GM19238 (cell line): Measurements from ENCODE around the gene RALGAPA2.
"Not testable (repeated sequence)": the region's sequence is repeated elsewhere in the genome, so short reads cannot be mapped to it uniquely, and the experiment has no call there.

Experiments used
- DNase-seq: peaks from one replicate; pipeline ENCODE4 v3.0.0; 2011; ENCODE audit warnings: low spot score; ENCODE audit not compliant: insufficient read length

RALGAPA2 gene

DNA sequence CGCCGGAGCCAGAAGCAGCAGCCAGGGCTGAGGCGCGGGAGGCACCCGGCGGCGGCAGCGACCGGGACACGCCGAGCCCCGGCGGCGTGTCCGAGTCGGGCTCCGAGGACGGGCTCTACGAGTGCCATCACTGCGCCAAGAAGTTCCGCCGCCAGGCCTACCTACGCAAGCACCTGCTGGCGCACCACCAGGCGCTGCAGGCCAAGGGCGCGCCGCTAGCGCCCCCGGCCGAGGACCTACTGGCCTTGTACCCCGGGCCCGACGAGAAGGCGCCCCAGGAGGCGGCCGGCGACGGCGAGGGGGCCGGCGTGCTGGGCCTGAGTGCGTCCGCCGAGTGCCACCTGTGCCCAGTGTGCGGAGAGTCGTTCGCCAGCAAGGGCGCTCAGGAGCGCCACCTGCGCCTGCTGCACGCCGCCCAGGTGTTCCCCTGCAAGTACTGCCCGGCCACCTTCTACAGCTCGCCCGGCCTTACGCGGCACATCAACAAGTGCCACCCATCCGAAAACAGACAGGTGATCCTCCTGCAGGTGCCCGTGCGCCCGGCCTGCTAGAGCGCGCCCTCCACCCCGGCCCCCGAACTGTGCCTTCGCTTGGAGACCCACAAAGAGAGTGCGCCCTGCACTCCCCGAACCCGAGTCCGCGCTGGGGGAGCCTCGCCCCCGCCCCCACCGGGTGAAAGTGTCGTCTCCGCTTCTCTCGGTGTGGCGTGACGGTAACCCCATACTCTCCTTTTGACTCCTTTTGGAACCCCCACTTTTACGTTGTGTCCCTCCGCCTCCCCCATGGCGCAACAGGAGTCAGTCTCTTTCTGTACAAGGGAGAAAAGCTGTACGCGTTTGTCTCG lies 343.0 kb downstream of the RALGAPA2 start:
- no peak for DNase-seq

GRCh38 chr20:20368418-20369249 lies 343.8 kb downstream of the RALGAPA2 start:
- DNase-seq = no peak

GRCh38 chr20:20367575-20368417 lies 344.6 kb downstream of the RALGAPA2 start, which contains the start of gene INSM1:
TSS of gene INSM1 (plus strand) at chr20:20368104. CDS start at chr20:20368268, 164 bp downstream.
- DNase-seq = no peak

GRCh38 chr20:20366876-20367574 lies 345.4 kb downstream of the RALGAPA2 start:
- DNase-seq = no peak

DNA sequence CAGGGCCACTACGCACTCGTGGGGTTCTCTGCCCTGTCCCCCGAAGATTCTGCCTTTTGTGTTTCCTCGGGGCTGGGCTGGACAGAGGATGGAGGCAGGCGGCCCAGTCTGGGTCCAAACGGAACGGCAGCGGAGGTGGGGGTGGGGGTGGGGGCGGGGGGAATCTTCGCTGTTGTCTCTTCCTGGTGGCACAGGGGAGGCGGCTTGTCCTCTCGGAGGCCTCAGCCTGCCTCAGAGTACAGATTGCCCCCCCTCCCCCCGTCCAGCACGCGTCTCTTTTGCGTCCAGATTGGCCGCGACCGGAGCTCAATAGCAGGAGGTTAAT lies 345.9 kb downstream of the RALGAPA2 start:
- DNase-seq = no peak

GRCh38 chr20:20365480-20366161 lies 346.8 kb downstream of the RALGAPA2 start:
- no peak for DNase-seq

- DNase-seq = no peak
Observed at GRCh38 chr20:20364593-20365479, 347.6 kb downstream of the RALGAPA2 start.

GRCh38 chr20:20363799-20364592 lies 348.4 kb downstream of the RALGAPA2 start:
- no peak for DNase-seq

DNA sequence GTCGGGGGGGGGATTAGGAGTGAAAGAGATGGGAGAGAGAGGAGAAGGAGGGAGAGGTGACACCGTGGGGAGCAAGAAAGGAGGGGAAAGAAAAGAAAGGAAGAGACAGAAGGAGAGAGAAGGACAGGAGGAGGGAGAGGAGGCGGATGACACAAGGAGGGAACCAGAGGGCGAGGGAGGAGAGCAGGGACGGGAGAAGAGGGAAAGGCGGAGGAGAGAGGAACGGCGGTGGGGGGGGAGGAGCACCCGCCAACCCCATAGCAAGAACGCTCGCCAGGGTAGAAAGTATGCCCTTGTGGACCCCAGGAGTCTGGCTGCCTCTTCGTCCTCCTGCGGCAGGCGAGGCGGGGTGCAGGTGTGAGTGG lies 349.0 kb downstream of the RALGAPA2 start:
- no peak for DNase-seq

- no peak for DNase-seq
Observed at GRCh38 chr20:20362774-20363433, 349.5 kb downstream of the RALGAPA2 start.

DNA sequence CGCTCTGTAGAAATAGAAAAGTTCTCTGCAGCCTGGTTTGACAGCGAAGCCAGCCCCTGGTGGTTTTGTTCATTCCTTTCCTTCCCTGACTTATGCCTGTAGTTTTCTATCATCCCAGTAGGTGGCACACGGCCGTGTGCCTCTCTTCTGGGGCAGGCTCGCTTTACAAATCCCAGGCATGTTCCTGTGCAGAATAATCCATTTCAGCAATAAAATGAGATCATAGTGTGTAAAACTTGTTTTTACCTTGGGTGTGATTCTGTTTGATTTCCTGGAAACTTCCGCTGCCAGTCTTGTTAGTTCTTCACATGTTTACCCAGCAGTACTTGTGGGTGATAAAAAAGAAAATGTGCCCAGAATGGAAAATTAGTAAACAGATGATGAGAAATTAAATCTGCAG lies 352.0 kb downstream of the RALGAPA2 start:
- DNase-seq = no peak

DNA sequence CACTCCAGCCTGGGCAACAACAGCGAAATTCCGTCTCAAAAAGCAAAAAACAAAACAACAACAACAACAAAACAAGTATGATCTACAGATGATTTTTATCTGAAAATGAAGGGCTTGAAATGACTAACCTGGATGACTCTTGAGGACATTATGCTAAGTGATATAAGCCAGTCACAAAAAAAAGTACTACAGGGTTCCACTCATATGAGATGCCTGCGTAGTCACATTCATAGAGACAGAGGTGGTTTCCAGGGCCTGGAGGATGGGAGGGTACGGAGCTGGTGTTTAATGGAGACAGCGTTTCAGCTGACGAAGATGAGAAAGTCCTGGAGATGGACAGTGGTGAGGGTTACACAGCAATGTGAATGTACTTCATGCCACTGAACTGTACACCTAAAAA lies 352.8 kb downstream of the RALGAPA2 start:
- DNase-seq = no peak

DNA sequence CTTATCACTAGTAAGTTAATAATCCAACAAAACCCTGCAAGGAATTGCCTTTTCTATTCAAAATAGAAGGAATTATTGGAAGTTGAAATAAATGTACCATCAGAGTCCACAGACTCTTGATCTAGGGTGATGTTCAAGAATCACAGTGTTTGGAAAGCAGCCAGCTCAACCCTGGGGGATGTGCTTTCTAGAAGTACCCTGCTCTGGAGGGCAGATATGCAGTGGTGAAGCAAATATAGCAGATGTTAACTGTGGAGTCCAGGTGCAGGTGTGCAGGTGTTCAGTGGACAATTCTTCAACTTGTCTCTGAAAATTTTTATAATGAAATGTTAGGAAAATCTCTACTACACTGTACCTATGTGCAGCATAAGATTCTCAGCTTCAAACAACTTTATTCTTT lies 353.6 kb downstream of the RALGAPA2 start:
- no peak for DNase-seq

DNA sequence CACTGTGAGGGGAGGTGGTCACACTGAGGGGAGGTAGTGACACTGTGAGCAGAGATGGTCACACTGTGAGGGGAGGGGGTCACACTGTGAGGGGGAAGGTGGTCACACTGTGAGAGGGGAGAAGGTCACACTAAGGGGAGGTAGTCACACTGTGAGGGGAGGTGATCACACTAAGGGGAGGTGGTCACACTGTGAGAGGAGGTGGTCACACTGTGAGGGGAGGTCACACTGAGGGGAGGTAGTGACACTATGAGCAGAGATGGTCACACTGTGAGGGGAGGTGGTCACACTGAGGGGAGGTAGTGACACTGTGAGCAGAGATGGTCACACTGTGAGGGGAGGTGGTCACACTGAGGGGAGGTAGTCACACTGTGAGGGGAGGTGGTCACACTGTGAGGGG lies 356.9 kb downstream of the RALGAPA2 start:
- DNase-seq = not testable (repeated sequence)

DNA sequence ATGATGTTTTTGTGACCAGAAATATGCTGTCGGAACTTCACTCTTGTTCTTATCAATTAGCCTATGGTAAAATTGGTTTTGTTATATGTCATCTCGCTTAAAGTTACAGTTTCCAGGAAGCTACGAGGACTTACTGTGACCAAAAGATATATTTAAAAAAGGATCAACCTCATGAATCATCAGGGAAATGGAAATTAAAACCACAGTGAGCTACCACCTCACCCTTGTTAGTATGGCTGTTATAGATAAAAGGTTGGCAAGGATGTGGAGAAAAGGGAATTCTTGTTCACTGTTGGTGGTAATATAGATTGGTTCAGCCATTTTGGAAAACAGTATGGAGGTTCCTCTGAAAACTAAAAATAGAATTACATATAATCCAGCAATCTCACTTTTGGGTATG lies 358.9 kb downstream of the RALGAPA2 start:
- no peak for DNase-seq

DNA sequence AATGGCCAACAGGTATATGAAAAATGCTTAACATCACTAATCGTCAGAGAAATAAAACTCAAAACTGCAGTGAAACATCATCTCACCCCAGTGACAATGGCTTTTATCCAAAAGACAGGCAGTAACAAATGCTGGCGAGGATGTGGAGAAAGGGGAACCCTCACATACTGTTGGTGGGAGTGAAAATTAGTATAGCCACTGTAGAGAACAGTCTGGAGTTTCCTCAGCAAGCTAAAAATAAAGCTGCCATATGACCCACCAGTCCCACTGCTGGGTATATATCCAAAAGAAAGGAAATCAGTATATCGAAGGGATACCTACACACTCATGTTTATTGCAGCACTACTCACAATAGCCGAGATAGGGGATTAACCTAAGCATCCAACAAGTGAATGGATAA lies 368.0 kb downstream of the RALGAPA2 start:
- no peak for DNase-seq

DNA sequence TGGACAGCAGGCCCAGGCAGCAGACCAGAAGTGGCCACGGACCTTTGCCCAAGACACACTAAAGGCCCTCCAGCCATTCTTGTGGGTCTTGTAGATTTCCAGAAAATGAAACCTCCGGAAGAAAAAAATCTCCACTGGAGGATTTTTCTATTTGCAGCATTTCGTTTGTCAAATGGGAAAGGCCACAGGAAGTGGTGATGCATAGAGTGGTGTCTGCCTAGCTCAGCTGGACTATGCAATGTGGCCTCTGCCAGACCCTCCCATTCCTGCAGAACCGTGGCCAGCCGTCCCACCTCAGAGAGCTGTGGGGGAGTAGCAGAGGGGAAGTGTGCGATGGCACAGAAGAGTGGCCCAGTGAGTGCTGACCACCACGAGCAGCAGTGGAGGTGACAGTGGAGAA lies 368.5 kb downstream of the RALGAPA2 start:
- no peak for DNase-seq
